ENCODE data around the gene TBC1D19. TPM values are rescaled to one million over a fixed set of nuclear protein-coding genes. Genes with fewer than 3 reads are reported as not detected.

Gene TBC1D19
- total and polyA plus RNA-seq, 9 of the 15 experiments (the other 6 are each of a cell fraction or from before 2014, with no cell fraction given): 0.73 to 5.6 (median 3.7) TPM

DNA sequence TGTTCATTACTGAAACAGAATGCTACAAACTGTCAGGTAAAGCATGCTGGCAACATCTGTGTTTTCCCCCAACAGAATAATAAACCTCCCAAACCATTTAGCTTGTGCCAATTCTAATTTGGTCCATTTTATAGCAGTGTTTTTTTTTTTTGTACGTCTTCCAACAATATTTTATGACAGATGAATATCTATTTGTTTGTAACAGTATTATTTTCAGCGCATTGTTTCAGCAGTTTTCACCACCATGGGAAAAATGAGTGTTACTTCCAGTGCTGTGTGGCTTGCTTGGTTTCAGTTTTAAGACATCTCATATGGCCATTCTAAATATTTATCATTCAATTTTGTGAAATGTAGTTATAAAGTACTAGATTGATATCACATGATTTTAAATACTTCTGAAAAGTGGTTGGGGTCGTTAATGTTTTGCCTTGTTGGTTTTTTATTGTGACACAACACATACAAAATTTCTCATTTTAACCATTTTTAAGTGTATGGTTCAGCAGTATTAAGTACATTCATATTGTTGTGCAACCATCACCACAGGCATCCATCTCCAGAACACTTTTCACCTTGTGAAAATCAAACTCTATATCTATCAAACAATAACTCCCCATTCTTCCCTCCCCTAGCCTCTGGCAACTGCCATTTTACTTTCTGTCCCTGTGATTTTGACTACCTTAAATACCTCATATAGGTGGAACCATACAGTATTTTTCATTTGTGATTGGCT is 25.6 kb upstream of the TBC1D19 start:
- H3K27me3 ChIP-seq (ENCODE audit: control insufficient read depth in 2 of 2, insufficient read depth in 2 of 2, low read length in 2 of 2): no peaks in the 10 kb centered on the region
- H3K4me2 ChIP-seq (ENCODE audit: insufficient read depth, low read length): no peak overlapping the region
- no peak overlapping the region for H3K4me3 ChIP-seq
- POLR2A ChIA-PET: no interaction called here
- CTCF ChIA-PET (ENCODE audit: low intra/inter-chr PET ratio): no interaction called here
- no peaks in the 10 kb centered on the region for H3K79me2 ChIP-seq (ENCODE audit: control insufficient read depth, insufficient read depth, low read length)
- no peak for ATAC-seq
- H3K4me1 ChIP-seq (replicated peaks in 1 of 2; ENCODE audit: control insufficient read depth in 2 of 2, insufficient read depth in 2 of 2, low read length in 2 of 2): no peaks in the 10 kb centered on the region
- no peaks in the 10 kb centered on the region for H4K20me1 ChIP-seq (replicated peaks; ENCODE audit: control insufficient read depth, insufficient read depth, low read length)
- intact Hi-C loops (cut with micrococcal nuclease): no loop called here
- H3K36me3 ChIP-seq (ENCODE audit: control insufficient read depth, insufficient read depth, low read length): no peaks in the 10 kb centered on the region
- no peak overlapping the region for H3K27ac ChIP-seq (ENCODE audit: extremely low read depth, low read depth, low read length)
- H3K9me1 ChIP-seq (ENCODE audit: control insufficient read depth, insufficient read depth, low read length): no peaks in the 10 kb centered on the region
- in situ Hi-C loops (cut with MboI): no loop called here
- BruUV-seq (replicated peaks): no TSS peak
- no peaks in the 10 kb centered on the region for H3K9me3 ChIP-seq (replicated peaks; ENCODE audit: control insufficient read depth, insufficient read depth, low read depth, low read length)
- no peak for DNase-seq (ENCODE audit: extremely low read depth in 1 of 4, low spot score in 3 of 4)
- TF ChIP-seq, protein P1, sequence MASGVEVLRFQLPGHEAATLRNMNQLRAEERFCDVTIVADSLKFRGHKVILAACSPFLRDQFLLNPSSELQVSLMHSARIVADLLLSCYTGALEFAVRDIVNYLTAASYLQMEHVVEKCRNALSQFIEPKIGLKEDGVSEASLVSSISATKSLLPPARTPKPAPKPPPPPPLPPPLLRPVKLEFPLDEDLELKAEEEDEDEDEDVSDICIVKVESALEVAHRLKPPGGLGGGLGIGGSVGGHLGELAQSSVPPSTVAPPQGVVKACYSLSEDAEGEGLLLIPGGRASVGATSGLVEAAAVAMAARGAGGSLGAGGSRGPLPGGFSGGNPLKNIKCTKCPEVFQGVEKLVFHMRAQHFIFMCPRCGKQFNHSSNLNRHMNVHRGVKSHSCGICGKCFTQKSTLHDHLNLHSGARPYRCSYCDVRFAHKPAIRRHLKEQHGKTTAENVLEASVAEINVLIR (CRISPR knock-in tag; IDR thresholded peaks at IDR 0.05): no peak
- TF ChIP-seq KLF10 (CRISPR knock-in tag; IDR thresholded peaks at IDR 0.05): no peak
- no peak for TF ChIP-seq ZEB2 (IDR thresholded peaks at IDR 0.05)
- TF ChIP-seq SRSF3 (IDR thresholded peaks at IDR 0.05; ENCODE audit: insufficient read depth, low read length): no peak
- TF ChIP-seq, protein P2, sequence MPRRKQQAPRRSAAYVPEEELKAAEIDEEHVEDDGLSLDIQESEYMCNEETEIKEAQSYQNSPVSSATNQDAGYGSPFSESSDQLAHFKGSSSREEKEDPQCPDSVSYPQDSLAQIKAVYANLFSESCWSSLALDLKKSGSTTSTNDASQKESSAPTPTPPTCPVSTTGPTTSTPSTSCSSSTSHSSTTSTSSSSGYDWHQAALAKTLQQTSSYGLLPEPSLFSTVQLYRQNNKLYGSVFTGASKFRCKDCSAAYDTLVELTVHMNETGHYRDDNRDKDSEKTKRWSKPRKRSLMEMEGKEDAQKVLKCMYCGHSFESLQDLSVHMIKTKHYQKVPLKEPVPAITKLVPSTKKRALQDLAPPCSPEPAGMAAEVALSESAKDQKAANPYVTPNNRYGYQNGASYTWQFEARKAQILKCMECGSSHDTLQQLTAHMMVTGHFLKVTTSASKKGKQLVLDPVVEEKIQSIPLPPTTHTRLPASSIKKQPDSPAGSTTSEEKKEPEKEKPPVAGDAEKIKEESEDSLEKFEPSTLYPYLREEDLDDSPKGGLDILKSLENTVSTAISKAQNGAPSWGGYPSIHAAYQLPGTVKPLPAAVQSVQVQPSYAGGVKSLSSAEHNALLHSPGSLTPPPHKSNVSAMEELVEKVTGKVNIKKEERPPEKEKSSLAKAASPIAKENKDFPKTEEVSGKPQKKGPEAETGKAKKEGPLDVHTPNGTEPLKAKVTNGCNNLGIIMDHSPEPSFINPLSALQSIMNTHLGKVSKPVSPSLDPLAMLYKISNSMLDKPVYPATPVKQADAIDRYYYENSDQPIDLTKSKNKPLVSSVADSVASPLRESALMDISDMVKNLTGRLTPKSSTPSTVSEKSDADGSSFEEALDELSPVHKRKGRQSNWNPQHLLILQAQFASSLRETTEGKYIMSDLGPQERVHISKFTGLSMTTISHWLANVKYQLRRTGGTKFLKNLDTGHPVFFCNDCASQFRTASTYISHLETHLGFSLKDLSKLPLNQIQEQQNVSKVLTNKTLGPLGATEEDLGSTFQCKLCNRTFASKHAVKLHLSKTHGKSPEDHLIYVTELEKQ (CRISPR knock-in tag; IDR thresholded peaks at IDR 0.05): no peak
- TF ChIP-seq PTBP1 (IDR thresholded peaks at IDR 0.05; ENCODE audit: low read depth, low read length): no peak
- 13% methylated on average over 3 of the region's 3 CpGs for WGBS (ENCODE audit: insufficient coverage, low coverage, missing lambda C conversion rate)
- no peak for FAIRE-seq
- no peak overlapping the region for H2AFZ ChIP-seq (ENCODE audit: low read depth, low read length)
- H3K9ac ChIP-seq (ENCODE audit: insufficient read depth in 1 of 2, low read depth in 2 of 2, low read length in 2 of 2): no peak overlapping the region
